GM21717 (cell line): ENCODE measurements around the gene PLEKHF1.
A peak's percentile ranks its signal among the peaks of the same experiment; 100 is the strongest.
"Not testable (repeated sequence)": the region's sequence is repeated elsewhere in the genome, so short reads cannot be mapped to it uniquely, and the experiment has no call there.

ENCODE experiments used
- ATAC-seq: cut with Tn5 transposase; IDR thresholded peaks from one replicate; pipeline ENCODE4 v1.9.1; 2021; ENCODE audit warnings: mild to moderate bottlenecking, moderate library complexity; ENCODE audit not compliant: unreplicated experiment

PLEKHF1 gene

GRCh38 chr19:29665215-29665825, at the start of gene PLEKHF1:
TSS of gene PLEKHF1 (plus strand) at chr19:29665461. CDS start at chr19:29673840, 8,379 bp downstream.
- ATAC-seq, result peak; percentile 78

GRCh38 chr19:29615891-29616425, 49.3 kb upstream of the PLEKHF1 start:
- ATAC-seq, result no peak

GRCh38 chr19:29616541-29616940, 48.7 kb upstream of the PLEKHF1 start:
- no peak for ATAC-seq

- no peak for ATAC-seq
Observed at GRCh38 chr19:29617366-29618266, 47.6 kb upstream of the PLEKHF1 start.

GRCh38 chr19:29618434-29618833, 46.8 kb upstream of the PLEKHF1 start:
- ATAC-seq, result no peak

- no peak for ATAC-seq
Observed at GRCh38 chr19:29618871-29619270, 46.4 kb upstream of the PLEKHF1 start.

- ATAC-seq, result no peak
Observed at GRCh38 chr19:29620931-29621351, 44.3 kb upstream of the PLEKHF1 start.

- ATAC-seq, result no peak
Observed at GRCh38 chr19:29622166-29623070, 42.8 kb upstream of the PLEKHF1 start.

GRCh38 chr19:29623726-29624488, 41.4 kb upstream of the PLEKHF1 start:
- no peak for ATAC-seq

- ATAC-seq, result no peak
Observed at GRCh38 chr19:29624489-29625185, 40.6 kb upstream of the PLEKHF1 start.

GRCh38 chr19:29625186-29625651, 40.0 kb upstream of the PLEKHF1 start:
- no peak for ATAC-seq

- no peak for ATAC-seq
Observed at GRCh38 chr19:29626386-29626785, 38.9 kb upstream of the PLEKHF1 start.

GRCh38 chr19:29626832-29627231, 38.4 kb upstream of the PLEKHF1 start:
- ATAC-seq, result not testable (repeated sequence)

GRCh38 chr19:29628661-29629385, 36.4 kb upstream of the PLEKHF1 start:
- no peak for ATAC-seq

- ATAC-seq, result no peak
Observed at GRCh38 chr19:29629836-29630534, 35.3 kb upstream of the PLEKHF1 start.

- no peak for ATAC-seq
Observed at GRCh38 chr19:29630655-29631054, 34.6 kb upstream of the PLEKHF1 start.

GRCh38 chr19:29631450-29631849, 33.8 kb upstream of the PLEKHF1 start:
- no peak for ATAC-seq

GRCh38 chr19:29634002-29634401, 31.3 kb upstream of the PLEKHF1 start:
- no peak for ATAC-seq
